Activated CD4-positive, CD25-positive, alpha-beta regulatory T cell treated with anti-CD3 and anti-CD28 coated beads, Interleukin-2, amount 50 U/mL, for 24 hours (primary cell): ENCODE data around the gene ASCC3.

ENCODE experiments used
- ATAC-seq, 2 donors: fragments of 150-1000 bp; cut with Tn5 transposase; one replicate each; pipeline ENCODE4 v1.10.0; 2021; ENCODE audit warnings: mild to moderate bottlenecking in 1 of 2, moderate library complexity in 1 of 2

ASCC3 gene

DNA sequence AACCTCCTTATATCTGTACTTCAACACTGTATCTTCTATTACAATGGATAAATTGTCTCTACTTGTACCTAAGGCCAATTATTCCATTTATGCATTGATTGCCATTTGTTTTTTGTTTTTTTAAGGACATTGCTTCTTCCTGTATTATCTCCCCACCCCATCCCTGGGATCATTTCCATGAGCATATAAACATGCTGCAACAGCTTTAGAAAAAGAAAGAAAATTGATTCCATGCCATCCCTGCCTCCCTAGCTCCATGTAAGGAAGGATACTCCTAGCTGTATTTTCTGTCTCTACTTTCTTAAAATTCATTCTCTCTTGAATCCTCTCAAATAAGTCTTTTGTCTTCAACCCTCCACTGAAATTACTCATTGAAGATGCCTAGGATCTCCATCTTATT lies 314.6 kb downstream of the ASCC3 start:
- no peak for ATAC-seq

DNA sequence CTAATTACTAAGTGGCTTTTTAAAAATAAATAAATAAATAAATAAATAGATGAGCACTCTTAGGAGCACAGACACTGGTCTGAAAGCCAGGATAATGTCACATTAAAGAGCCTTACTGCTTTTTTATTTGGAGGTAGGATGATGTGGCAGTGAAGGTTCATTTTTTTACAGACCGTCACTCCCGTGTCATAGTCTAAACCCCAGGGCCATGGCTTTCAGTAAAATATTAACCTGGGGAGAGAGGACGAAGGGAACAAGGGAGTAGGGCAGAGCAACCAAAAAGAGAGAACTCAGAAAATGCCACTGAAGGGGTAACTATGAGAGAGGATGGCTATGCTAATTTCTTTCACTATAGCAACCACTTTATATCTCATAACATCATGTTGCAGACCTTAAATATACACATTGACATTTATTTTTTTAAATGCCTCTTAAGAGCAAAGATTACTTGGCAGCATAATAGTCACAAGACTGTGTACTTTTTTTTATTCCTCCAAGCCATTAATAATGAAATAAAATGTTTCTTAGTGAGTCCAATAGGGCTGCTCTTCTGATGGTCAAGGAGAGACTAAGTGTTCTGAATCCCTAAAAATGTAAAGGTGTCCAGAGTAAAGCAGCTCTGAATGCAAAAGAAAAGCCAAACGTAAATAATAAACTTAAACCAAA lies 315.6 kb downstream of the ASCC3 start:
- no peak for ATAC-seq

DNA sequence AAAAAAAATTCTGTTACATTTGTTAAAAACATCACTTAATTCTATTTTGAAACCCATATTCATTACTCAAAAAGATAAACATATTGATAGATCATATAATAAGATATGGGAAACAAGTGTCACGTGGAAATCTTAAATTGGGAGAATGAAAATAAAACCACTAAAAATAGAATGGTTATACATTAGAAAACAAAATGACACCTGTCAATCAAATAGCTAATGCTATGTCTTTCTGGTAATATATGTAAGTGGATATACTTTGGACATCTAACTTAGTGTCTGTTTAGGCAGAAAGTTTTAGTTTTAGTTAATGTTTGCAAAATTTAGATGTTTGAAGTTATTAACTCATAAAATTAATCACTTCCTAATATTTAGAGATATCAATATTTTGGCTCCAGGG lies 321.3 kb downstream of the ASCC3 start:
- ATAC-seq, result no peak

DNA sequence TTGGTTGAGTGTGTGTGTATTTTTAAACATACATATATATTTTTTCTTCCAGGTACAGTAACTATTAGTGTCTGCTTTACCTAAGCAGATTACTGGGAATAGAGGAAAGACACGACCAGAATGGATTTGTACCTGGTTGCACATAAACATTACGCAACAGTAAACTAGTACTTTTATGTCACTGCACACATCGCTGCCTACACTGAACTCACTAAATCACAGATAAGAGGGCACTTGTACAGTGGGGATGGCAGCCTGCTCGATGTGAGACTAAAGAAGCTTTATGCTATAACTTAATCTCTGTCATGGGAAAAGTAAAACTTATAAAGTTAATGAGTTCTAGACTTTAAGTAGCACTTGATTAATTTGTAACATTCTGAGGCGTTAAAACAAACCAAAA lies 326.9 kb downstream of the ASCC3 start:
- no peak for ATAC-seq

DNA sequence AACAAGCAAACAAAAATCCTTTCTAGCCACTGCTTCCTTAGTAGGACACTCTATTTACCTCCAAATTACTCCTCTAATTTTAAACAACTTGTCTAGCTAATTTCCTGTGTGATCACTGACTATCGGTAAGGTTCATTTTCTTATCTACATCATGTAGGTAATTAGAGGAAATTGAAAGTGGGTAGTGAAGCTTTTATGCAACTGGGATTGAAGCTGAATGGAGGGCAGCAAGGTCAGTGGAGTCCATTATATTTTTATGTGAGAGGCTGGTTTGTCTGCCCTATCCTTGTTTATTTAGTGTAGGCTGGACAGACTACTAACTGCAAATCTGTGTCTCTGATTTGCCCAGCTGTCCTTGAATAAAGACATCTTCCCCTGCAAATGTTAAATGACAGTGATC lies 327.9 kb downstream of the ASCC3 start:
- no peak for ATAC-seq

DNA sequence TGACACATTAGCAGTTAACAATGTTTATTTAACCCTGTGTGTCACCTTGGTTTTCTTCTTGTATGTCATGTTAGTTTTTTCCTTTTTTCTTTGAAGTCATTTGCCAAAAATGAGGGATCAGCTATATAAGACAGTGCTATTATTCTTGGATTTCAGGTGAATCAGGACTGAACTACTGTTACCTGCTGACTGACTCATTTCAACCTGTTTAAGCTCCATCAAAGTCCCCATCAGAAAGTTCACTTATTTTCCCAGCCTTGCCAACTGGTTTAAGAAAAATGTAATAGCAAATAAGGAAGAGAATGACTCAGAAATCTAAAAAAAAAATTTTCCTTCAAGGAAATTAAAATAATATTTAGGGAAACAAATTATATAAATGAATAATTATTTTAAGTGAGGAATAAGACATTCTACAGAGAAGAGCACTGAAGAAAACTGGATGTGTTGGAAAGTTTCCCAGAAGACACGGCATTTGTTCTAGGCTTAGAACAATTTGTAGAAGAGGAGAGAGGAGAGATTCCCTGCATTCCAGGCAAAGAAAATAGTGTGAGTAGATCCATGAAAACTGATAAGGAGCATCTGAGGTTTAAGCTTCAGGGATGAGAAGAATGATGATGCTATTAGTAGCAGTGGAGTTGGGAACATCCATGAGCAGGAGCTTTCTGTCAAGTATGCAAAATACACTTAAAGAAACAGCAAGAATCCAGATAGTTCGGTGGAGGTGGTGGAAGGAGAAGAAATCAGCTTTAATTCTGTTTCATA lies 331.5 kb downstream of the ASCC3 start:
- ATAC-seq, result no peak

DNA sequence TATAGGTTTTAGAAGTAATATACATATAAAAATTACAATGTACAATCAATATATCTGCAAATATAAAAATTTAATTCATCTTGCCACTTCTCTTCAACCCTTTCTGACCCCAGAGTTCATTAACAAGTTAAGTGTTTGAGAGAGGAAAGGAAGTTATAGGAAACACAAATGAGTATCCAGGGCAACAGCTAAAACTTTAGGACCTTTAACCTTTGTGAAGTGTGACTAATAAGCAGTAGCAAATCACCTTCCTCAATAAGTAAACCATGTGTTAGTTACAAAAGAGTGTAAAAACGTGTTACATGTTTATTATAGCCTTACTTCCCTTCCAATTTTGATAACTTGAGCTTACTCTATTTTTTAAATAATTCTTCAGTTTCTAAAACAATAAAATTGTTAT lies 343.0 kb downstream of the ASCC3 start:
- no peak for ATAC-seq

DNA sequence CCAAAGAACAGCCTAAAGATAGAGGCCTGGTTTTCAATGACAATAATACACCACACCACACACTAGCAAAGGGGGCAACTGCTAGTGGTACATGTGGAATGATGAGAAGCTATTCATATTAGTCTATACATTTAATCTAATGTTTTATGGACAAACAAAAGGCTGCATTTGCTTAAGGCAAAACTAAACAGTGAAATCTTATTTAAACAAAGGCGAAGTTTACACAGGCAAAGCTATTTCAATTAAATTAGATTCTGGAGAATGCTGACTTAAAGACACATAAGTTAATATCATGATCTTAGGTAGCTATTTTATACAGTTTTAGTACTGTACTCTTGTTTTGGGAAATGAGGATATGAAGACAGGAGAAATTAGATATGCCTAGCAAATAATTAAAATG lies 362.5 kb downstream of the ASCC3 start:
- ATAC-seq, result no peak

DNA sequence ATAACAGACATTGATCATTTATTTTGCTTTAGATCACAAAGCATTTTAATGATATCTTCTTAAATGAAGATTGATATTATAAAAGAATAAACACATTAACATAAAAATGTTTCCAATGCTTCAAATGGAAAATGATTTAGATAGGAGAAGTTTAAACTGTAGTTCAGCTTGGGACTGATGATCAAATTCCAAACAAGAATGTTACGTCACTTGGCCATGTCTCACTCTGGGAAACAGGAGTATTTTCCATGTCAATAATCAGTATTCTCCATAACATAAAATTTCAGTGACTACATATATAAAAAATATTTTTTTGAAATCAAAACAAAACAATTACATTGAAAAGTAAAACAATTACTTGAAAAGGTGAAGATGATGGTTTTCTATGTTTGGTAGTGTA lies 363.5 kb downstream of the ASCC3 start:
- no peak for ATAC-seq

DNA sequence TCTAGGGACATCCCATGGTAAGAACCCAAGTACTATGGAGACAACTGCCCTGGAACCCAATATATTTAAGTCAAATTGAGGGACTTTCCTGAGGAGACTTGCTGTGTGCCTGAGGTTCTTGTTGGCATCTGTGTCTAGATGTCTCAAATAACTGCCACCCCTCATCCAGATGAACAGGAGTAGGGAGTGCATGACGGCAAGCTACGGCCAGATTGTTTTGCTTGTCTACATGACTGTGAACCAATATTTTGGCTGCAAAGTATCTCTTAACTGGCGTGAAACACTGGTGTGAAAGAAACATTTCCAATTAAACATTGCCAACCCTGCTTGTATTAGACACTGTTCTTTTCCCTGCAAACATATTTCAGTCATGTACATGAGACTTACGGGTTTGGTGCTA lies 364.0 kb downstream of the ASCC3 start:
- ATAC-seq, result no peak

DNA sequence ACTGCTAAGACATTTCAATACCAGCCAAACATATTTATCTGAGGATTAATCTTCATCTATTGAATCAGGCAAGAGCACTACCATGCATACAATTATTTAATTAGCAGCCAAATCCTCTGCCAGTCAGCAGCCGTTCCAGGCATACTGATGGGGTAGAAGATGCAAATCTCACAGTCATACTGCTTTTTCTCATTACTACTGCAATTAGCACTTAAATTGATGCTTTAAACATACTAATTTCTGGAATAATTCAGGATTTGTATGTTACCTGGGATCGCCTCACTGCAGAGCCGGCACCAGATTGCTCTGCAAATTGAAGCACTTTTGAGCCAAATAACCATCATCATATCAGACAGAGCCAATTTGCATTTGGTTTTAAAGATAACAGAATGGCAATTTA lies 366.5 kb downstream of the ASCC3 start:
- no peak for ATAC-seq

DNA sequence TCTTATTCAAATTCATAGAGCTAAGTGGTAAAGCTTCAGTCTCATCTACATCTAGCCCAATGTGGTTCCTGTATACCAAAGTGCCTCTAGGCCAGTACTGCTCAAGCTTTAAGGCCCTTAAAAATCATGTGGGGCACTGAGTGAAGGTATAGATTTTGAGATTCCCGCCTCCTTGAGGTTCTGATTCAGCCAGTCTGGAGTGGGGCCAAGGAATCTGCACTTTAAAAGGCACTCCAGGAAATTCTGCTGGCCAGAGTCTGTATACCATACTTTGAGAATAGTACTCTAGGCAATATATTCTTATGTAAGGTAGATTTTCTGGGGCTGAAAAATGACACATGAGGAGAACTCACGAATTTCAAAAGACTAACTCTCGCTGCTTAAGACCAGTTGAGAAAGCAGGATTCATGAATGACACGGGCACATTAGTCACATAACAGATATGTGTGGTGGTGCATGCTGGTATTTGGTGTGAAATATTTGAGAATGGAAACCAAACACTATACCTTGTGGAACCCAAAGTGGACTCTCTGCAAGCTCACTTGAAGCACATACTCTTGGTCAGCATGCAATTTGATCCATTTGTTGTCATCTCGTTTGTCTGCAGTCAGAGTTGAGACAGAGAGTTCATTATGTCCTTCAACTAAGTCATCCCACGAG lies 368.8 kb downstream of the ASCC3 start:
- ATAC-seq, result no peak

DNA sequence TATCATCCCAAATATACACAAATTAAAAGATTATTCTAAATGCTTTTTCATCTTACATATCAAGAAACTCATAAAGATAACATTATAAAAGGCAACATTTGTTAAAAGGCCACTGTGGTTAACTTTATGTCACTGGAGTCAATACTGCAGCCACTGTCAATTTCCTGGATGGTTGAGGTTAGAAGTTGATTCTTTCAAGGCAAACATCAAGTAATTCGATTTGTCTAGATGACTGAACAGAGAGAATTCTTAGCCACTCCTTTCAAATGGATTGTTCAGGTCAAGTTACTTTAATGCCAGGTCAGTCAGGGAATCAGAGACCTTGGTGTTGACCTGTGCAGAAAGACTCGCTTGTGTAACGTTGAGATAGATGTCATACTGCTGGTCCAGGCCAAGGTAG lies 372.0 kb downstream of the ASCC3 start:
- no peak for ATAC-seq

DNA sequence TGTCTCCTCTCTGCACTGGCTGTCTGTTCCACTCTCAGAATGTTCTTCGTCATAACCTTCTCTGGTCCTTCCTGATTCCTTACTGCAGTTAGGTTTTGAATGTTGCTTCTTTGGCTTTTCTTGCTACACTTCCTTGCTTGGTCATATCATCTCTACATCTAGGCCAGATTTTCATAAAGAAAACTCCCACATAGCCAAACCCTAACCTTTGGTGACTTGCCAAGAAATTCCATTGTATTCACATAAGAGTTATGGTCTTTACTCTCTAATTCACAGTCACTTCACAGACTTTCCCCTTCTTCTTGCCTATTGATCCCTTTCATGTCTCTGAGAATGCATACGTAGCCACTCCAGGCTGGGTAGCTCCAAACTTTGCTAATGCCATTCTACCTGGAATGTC lies 374.5 kb downstream of the ASCC3 start:
- ATAC-seq, result no peak

DNA sequence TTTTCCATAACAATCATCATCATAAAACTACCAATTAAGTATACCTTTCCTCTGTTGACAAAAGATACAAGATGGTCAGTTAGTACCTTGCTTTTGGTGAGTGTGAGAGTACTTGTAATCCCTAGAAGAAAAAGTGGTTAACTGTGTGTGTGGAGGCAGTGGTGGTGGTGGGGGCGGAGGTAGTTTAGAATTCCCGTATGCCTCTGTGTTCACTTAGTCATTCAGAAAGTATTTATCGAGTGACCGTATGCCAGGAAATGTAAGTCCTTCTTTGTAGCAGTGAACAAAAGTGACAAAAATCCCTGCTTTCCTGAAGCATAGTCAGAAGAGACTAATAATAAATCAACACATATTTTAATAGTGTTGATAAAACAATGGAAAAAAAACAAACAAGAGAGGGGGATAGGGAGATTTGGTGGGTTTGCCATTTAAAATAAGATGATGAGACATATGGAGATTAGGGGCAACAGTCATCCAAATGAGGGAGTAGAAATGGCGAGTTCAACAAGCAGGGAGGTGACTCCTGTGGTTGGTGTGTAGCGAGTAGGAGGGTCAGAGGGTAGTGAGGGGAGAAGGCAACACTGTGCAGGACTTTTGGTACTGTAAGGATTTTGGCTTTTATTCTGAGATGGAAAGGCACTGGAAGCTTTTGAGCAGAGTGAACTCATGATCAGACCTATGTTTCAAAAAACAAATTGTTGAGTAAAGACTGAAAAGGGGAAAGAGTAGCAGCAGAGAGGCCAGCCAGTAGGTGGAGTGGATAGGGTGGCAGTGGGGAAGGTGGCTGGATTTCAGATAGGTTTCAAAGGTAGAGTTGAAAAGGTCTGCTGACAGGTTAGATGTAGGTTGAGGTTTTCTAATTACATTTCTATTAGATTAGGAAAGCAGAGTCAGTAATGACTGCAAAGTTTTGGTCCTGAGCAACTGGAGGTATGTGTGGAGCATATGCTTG lies 376.1 kb downstream of the ASCC3 start:
- no peak for ATAC-seq

DNA sequence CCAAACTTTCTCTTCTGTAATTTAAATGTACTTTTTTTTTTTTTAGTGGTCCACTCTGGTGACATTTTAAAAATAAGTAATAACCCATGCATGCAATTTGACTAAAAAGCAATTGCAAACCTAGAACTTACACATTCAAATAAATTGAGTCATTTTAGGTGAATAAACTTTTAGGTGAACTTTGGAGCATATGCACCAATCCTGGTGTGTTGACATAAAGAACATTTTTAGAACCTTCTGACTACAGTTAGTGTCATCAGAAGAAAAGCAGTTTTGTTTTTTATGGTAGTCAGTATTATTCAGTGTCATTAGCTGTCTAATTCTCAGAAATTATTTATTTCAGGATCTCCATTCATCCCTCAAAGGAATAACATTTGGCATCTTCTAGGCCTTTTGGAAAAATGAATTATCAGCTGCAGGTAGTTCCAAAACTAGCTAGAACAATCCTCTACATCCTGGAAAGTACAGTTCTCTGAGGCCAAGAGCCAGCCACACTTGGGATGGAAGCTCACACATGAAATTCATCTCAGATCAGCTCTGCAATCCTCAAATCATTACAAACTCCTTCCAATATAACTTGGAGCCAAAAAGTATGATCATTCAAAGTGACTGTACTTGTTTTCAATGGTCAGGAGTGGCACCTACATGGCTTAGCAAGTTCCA lies 378.0 kb downstream of the ASCC3 start:
- ATAC-seq, result no peak

DNA sequence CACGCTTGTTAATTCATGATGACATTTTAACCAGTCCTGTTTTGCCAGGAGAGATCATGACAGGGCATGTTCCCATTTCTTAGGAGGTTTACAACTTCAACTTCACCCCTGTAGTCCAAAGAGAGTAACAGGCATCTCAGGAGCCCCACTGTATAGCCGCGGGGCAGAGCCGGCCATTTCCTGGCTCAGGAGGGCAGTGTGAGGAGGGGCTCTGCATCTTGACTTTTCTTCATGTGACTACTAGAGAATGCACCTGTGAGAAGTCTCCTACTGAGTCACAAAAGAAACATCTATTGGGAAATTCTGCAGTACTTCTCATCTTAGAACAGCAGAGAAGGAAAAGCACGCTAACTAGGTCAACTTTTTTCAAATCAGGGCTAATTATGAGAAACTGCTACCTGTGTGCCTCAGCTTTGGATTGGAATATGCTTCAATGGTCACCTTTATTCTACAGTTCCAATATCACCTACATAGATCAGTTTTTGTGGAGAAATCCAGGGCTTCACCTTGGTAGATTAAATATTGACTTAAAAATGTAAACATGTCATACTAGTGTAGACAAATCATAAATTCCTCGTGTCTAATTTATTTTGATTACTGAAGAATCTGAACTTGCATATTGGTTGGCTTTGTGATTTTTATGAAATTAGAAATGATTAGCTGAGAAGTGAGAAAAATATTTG lies 387.8 kb downstream of the ASCC3 start:
- ATAC-seq, result no peak

DNA sequence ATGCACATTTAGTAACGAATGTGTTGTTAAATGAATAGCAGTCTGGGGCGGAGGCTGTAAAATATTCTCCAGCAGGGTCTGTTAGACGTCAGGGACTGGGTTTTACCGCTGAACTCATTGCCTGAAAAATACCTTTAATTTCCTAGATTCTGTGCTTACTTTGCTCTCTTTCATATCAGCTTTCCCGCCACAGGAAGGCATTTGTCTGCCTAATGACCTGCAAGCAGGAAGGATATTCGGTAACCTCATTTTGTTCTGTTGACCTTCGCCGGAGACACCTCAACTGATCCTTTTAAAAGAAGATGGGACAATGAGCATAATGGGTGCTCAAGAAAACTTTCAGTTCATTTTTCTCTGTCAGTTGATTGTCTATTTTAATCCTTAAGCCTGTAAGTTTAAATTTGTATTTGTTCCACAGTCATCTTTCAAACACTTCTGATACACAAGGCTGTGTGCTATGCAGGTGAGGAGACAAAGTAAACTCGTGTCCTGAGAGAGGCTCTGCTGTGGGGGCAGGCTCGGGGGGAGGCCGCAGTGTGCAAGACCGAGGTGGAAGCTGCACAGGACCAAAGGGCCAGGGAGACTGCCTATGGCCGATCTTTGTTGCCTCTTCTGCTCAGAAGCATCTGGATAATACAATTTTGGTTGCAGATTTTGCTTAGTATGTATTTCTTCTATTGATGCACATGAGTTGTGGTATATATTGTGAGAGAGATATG lies 389.0 kb downstream of the ASCC3 start:
- no peak for ATAC-seq

DNA sequence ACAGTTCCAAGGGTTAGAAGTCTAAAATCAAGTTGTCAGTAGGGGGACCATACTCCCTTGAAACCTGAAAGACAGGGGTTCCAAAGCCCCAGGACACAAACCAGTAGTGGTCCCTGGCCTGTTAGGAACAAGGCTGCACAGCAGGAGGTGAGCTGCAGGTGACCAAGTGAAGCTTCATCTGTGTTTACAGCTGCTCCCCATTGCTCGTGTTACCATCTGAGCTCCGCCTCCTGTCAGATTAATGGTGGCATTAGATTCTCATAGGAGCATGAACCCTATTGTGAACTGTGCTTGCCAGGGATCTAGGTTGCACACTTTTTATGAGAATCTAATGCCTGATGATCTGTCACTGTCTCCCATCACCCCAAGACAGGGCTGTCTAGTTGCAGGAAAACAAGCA lies 391.1 kb downstream of the ASCC3 start:
- ATAC-seq, result no peak

DNA sequence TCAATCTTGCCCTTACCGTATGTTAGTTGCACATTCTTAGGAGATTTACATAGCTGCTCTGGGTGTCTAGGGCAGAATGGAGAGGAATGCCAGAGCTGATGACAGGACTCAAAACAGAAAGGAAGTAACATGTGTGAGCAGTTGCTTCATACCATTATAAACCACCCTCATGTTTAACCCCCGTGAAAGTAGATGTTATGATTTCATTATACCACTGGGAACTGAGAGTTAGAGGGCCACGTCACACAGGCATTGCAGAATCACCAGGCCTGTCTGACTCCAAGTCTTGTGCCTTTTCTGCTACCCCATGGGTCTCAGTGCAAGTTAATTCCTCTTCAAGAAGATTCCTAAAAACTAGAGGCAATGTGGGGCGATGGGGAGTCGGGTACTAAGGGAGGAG lies 392.9 kb downstream of the ASCC3 start:
- ATAC-seq, result no peak

DNA sequence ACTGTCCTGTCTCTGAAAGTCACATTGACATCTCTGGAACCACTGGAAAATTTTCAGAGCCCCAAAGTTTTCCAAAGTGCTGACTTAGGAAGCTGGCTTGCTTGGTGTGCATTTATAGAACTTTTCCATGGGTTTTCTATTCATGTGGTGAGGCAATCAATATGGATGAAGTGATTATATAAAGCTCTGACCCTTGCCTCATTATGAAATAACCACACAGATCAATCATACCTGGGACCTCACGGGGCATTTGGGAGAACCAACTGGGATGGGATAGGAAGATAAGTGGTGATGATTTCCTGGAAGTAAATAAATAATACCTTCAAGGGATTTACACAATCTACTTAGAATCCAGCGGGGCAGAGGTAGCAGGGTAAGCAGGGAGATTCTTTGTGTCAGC lies 393.5 kb downstream of the ASCC3 start:
- no peak for ATAC-seq
